HG03439 (cell line): ENCODE measurements around the gene FAM227B.
"Not testable (repeated sequence)": the region's sequence is repeated elsewhere in the genome, so short reads cannot be mapped to it uniquely, and the experiment has no call there.

Experiments
- ATAC-seq: cut with Tn5 transposase; IDR thresholded peaks from one replicate; pipeline ENCODE4 v1.9.1; 2021; ENCODE audit warnings: mild to moderate bottlenecking, moderate library complexity; ENCODE audit not compliant: unreplicated experiment

The FAM227B gene

DNA sequence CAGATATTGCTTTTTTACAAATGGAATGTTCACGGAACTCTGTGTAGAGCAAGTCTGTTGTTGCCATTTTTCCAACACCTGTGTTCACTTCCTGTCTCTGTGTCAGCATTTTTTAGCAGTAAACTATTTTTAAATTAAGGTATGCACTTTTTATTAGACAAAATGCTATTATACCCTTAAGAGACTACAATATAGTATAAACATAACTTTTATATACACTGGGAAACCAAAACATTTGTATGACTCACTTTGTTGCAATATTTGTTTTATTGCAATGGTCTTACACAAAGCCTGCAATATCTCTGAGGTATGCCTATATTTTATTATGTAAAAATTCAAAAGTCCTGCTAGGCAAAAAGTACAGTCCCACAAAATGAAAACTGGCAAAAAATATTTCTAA is 237.4 kb downstream of the FAM227B start:
- ATAC-seq, result no peak

DNA sequence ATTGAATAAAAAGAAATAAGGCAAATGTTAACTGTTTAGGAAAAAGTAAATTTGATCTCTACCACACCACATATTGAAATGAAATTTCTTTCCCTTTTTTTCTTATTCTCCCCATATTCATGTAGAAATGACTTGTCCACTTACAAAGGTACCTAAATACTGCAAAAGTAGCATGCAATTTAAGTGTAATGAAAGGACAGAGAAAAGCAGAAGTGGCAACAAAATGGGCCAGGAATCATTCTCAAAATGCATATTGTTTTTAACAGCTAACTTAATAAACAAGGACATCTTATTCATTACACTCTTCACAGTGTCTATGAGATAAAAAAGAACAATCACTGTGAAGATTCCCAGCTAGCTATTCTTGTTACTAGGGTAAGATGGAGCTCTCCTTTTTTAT is 238.2 kb downstream of the FAM227B start:
- ATAC-seq, result no peak

DNA sequence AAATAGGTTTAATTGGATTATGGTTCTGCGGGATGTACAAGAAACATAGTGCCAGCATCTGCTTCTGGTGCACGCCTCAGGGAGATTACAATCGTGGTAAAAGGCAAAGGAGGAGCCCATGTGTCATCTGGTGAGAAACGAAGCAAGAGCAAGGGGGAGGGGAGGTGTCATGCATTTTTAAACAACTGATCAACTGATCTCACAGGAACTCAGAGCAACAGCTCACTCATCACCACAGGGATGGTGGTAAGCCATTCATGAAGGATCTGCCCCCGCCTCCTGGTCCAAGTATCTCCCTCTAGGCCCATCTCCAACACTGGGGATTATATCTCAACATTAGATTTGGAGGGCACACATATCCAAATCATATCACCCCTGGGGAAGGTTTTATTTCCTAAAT is 239.7 kb downstream of the FAM227B start:
- no peak for ATAC-seq

DNA sequence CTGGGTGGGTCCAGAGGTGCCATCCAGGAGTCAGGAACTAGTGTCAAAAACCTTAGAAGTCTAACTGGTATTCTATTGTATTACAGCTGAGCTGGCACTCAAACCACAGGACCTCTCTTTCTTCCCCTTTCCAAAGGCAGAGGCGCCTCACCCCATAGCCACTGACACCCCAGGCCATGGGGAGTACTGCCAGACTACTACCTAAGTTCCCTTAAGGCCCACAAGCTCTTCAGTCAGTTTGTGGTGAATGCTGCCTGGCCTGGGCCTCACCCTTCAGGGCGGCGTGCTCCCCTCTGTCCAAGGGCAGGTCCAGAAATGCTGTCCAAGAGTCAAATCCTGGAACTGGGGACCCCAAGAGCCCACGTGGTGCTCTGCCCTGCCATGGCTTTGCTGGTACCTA is 240.6 kb downstream of the FAM227B start:
- no peak for ATAC-seq

DNA sequence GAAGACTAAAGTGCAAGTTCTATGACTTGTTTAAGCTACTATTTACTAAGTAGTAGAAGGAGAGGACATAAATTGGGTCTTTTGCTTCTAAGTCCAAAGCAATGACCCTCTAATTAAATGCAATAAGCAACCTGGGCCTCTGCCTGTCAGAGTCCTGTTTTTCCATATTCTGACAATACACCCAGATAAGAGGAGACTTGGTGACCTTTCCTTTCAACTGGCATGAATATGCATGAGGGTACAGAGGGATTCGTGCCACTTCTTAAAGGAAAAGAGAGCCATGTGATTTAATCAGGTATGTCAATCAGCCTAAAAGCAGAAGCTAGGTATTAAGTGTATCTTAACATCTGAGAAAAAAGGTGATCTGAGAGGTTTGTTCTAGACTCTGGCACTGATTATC is 248.3 kb downstream of the FAM227B start:
- no peak for ATAC-seq

DNA sequence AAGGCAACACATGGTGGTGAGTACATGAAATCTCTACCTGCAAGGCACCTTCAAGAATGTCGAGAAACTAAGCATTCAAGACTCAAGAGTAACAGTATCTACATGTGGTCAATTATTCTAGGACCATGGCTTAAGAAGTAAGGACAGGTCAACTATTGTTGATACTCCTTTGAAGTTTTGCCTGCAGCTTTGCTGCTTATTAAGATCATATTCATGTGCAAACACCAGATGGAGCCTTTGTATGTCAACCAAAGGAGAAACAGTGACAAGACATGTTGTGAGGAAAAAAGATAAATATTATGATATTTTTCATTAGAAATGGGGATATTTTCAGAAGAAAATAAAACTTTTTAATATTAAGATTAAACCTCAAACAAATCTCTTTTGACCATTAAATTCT is 249.8 kb downstream of the FAM227B start:
- no peak for ATAC-seq

DNA sequence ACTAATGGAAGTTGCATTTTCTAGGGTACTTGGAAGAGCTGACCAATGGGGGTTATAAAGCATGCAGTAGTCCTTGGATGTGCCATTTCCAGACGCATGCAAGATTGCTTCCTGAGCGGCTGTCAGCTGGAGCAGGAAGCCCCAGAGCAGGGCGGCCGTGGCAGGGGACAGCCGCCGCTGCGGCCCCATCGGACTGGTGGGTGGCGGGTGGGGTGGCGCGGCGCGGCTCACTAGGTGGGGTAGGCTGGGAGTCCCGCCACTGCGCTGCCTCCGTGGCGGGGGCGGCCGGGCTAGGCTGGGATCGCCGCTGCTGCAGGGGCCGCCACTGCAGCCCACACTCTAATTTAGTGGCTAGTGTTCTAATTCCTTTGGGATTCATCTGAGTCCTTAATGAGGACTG is 254.1 kb downstream of the FAM227B start:
- no peak for ATAC-seq

DNA sequence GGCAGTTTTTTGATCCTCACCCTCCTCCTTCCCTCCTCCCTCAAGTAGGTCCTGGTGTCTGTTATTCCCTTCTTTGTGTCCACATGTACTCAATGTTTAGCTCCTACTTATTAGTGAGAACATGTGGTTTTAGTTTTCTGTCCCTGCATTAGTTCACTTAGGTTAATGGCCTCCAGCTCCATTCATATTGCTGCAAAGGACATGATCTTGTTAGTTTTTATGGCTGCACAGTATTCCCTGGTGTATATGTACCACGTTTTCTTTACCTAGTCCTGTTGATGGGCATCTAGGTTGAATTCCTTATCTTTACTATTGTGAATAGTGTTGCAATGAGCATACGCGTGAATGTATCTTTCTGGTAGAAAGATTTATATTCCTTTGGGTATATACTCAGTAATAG is 259.2 kb downstream of the FAM227B start:
- ATAC-seq, result no peak

DNA sequence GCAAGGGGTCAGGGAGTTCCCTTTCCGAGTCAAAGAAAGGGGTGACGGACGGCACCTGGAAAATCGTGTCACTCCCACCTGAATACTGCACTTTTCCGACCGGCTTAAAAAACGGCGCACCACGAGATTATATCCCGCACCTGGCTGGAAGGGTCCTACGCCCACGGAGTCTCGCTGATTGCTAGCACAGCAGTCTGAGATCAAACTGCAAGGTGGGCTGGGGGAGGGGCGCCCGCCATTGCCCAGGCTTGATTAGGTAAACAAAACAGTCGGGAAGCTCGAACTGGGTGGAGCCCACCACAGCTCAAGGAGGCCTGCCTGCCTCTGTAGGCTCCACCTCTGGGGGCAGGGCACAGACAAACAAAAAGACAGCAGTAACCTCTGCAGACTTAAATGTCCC is 266.2 kb downstream of the FAM227B start:
- not testable (repeated sequence) for ATAC-seq

DNA sequence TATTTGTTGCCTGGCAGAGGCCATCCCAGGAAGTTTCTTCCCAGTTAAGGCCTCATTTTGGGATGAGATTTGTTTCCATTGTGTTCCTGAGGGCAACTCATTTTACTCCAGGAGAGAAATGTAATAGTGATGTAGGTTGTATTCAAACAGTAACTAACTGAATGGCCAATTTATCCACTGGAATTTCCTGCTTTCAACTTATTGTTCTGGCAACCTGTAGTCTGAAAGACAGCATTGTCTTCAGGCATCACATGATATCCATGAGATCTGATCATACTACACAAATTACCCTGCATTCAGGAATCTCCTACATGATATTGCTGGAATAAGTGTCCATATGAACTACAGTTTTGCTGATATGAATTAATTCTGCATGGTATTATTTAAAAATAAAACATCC is 277.1 kb downstream of the FAM227B start:
- no peak for ATAC-seq

DNA sequence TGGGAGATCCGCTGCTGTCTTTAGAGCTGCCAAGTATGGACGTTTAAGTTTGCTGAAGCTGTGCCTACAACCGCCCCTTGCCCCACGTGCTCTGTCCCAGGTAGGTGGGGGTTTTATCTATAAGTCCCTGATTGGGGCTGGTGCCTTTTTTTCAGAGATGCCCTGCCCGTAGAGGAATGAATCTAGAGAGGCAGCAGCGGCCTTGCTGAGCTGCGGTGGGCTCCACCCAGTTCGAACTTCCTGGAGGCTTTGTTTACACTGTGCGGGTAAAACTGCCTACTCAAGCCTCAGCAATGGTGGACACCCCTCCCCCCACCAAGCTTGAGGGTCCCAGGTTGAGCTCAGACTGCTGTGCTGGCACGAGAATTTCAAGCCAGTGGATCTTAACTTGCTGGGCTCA is 281.0 kb downstream of the FAM227B start:
- ATAC-seq, result no peak

DNA sequence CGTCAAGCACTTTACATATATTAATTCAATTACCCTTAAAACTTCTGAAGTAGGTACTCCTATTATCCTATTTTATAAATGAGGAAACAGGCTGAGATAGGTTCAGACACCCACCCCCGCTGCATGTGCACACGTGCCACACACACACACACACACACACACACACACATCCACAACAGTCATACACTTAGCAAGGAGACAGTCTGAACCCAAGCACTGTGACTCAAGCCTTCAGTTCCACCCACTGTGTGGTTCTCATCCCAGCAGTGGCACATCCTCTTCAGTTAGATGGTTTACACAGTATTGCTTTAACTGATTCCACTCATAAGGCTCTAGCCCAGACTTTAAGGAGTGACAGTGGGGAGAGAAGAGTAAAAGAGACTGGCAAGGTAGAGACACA is 288.7 kb downstream of the FAM227B start:
- ATAC-seq, result no peak

DNA sequence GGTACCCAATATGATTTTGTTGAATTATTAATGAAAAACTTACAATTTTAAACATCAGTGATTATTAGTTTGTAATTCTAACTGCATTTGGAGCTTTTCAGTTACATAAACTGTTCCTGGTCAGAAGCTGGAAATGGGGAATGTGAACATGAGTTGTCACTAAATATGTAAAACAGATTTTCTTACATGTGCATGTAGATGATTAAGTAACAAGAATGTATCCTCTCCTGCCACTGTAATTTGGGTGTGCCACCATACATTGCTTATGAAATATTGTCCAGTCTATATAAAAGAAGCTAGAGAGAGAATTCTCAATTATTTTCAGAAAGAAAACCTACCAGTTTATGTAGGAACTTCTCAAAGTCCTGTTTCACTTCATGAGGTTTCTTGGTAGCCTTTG is 289.2 kb downstream of the FAM227B start:
- no peak for ATAC-seq

DNA sequence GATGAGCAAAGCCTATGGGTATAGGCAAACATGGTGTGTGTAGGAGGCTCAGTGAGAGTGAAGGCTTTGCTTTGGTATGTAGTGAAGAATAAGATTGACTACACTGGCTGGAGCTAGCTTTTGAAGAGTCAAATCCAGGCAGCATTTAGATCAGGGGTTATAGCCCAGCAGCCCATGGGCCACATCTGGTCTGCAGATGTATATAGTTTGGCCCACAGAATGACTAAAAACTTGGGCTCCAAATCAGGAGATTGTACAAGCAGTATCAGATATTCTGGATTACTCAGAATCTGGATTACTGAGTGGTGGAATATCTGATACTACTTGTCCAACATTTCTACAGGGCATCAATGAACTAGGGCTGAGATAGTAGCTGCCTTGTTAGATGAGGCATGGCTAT is 290.5 kb downstream of the FAM227B start:
- no peak for ATAC-seq

DNA sequence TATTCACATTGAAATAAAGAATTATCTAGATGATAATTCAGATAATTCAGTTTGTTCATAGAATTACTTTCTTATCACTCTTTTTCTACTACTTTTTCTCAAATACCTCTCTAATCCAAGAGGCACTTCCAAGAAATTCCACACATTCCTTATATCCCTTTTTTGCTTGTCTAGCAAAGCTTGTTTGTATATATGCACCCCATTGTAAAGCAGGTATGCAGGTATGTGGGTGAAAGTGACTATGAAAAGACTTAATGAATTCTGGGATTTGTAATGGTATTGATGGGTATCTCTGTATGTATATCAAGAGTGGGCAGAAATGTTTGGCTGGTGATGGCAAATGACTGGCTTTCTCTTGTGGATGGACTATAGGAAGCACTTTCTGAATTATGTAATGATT is 291.7 kb downstream of the FAM227B start:
- ATAC-seq, result no peak

DNA sequence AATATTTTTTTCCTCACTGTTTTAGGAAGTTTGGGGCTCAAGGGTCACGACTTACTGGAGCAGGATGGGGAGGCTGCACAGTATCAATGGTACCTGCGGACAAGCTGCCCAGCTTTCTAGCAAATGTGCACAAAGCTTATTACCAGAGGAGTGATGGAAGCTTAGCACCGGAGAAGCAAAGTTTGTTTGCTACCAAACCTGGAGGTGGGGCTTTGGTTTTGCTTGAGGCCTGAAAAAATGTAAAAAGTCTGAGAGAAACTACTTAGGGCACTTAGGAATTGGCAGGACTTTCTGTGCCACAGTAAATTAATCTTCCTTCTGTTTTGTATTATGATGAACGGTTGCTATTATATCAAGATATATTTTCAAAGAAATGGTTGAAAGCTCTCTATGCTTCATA is 292.7 kb downstream of the FAM227B start:
- ATAC-seq, result no peak

DNA sequence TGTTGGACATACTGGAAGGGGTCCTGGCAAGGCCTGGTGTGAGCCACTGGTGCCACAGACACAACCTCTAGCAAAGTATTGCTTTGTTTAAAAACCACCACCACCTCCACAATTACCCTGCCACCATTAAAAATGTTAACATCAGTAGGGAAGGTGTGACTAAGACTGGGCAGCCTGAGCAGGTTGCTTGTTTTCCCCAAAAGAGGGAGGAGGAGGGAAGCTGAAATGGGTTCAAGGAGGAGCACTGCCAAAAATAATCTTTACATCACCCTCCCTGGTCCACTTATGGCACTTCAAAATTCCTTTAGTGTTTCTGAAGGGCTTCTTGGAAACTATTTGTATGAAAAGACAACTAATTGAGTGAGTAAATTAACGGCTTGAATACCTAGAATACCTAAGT is 297.4 kb downstream of the FAM227B start:
- no peak for ATAC-seq

DNA sequence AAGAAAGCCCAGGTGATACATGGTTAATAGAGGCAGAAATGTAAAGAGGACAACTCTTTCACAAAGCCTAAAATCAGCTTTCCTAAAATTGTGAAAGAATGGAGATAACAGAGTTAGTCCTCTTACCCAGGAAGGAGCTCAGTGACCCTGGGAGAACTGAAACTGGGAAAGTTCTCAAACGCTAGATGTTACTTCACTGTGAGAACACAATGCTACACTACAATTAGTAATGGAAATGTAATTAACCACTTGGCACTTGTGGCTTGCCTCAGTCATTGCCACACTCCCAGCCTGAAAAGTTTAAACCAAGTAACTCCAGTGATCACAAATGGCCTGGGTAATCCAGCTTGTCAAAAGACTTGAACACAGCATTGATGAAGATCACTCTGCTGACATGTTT is 300.3 kb downstream of the FAM227B start:
- ATAC-seq, result no peak

DNA sequence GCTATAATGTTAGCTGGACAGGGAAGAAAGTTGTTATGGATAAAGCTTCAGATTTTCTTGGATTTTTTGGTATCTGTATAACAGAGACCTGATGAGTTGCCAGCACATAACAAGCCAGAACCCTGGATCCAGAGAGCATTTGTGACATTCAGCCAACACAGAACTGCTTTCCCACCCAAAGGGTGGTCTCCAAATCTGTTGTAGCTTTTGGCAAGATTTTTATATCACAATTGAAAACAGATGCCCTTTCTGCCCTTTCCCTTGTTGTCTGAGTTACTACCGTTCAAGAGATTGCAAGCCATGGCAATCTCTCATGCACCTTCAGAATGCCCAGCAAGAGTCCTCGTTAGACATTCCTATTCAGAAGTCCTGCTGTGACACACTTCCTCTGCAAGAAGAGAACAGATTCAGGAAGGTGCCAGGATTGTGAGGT is 305.2 kb downstream of the FAM227B start:
- ATAC-seq, result no peak

DNA sequence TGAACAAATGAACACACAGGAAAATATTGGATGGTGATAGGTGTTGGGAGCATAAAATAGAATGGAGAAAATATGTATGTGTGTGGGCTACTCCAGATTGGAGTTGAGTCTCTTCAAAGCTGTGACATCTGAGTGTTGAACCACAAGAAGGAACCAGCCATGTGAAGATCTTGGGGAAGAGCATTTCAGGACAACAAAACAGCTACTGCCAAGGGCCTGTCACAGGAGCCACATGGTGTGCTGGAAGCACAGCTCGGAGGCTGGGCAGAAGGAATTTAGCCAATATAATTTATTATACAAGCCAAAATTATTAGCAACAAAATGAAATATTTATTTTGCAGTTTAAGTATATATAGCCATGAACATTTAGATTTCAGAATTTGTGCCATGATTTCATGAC is 305.9 kb downstream of the FAM227B start:
- ATAC-seq, result no peak

DNA sequence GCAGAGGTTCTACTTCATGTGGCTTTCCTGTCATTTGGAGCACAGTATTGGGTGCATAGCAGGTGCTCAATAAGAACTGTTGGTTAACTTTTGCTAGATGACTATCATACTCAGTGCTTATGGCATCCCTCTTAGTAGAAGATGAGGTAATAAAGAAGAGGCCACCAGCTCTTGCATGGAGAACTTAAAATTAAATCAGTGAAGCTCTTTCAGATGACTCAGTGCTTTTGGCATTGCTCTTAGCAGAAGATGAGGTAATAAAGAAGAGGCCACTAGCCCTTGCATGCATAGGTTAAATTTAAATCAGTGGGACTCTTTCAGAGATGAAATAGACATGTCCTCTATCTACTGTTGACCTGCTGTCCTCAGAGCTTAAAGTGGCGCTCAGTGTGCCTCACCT is 307.0 kb downstream of the FAM227B start:
- no peak for ATAC-seq

DNA sequence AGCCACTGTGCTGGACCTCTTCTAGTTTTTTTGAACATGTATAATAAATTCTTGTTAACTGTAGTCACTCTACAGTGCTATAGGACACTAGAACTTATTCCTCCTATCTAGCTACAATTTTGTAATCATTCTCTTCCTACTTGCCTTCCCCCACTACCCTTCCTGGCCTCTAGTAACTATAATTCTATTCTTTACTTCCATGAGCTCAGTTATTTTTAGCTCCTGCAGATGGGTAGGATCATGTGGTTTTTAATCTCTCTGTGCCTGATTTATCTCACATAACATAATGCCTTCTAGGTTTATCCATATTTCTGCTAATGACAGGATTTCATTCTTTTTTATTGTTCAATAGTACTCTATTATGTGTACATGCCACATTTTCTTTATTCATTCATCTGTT is 310.7 kb downstream of the FAM227B start:
- no peak for ATAC-seq

DNA sequence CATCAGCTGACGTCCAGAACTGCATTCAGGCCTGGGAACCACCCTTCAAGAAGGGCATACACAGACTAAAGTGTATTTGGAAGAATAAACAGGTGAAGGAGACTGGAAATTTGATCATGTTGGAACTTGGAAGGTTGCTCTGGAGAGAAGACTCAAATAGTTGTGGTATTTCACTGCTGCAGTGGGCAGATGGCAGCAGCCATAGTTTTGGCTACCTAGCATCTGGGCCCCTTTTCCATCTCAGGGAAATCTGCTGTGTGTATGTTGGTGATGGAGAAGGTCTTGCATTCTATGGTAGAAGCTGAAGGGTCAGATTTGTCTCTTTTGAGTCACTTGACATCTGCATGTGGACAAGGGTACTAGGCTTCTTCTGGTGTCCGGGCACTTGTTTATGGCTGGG is 311.9 kb downstream of the FAM227B start:
- no peak for ATAC-seq

DNA sequence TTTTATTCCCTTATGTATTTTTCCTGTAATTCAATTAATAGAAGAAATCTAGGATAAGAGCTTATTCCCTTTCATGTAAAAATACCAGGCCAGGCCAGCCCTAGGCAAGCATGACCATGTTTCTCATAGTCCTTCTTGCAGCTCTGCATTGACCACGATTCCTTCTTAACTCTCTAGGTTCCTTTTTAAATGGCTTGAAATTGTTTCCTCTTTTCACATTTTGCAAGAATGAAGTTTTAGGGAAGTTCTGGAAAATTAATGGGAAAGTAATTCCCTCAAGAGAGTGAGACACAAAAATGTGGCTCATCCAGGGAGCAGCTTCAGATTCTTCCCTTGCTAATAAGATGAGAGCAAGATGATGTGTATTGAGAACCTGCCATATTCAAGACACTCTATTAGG is 314.1 kb downstream of the FAM227B start:
- no peak for ATAC-seq
